ENCODE measurements around the gene CFAP221.

GRCh38 chr2:119553687-119554344, 9.6 kb downstream of the CFAP221 start:
- no peak for TF ChIP-seq CTCF (IDR thresholded peaks at IDR 0.05)
- TF ChIP-seq POLR2AphosphoS5 (IDR thresholded peaks at IDR 0.05) = no peak
- TF ChIP-seq POLR2A (IDR thresholded peaks at IDR 0.05) = no peak
